Stomach (tissue), 9 donors: ENCODE data around the gene WWOX. TPM values are rescaled to one million over a fixed set of nuclear protein-coding genes. Genes with fewer than 3 reads are reported as not detected.

Source experiments
- DNase-seq, 2 donors: peaks; one replicate each; pipeline versions ENCODE4 v3.0.0 to v3.0.0-alpha.2; 2013 to 2019
- H3K27ac ChIP-seq, 5 donors: fragments of 200-600 bp in 4 of 5; sonication (generic) in 4 of 5; one replicate each; pipeline ENCODE4 v1.5.1; 2013 to 2019; ENCODE audit warnings: mild to moderate bottlenecking in 1 of 5, moderate library complexity in 1 of 5
- H3K27me3 ChIP-seq, 3 donors: fragments of 200-600 bp; sonication (generic); one replicate each; pipeline ENCODE4 v1.5.1; 2017 to 2019; ENCODE audit warnings: mixed run types in 1 of 3
- H3K36me3 ChIP-seq, 4 donors: fragments of 200-600 bp; sonication (generic); 1 replicate in 3 of 4; 2 replicates in 1 of 4; pipeline ENCODE4 v1.5.1; 2016 to 2019
- H3K4me1 ChIP-seq, 4 donors: fragments of 200-600 bp; sonication (generic); one replicate each; pipeline ENCODE4 v1.5.1; 2016 to 2019
- H3K4me3 ChIP-seq, 4 donors: fragments of 200-600 bp; sonication (generic) in 3 of 4; one replicate each; pipeline ENCODE4 v1.5.1; 2016 to 2019; ENCODE audit warnings: mild to moderate bottlenecking in 1 of 4
- H3K9me3 ChIP-seq, 4 donors: fragments of 200-600 bp; sonication (generic); one replicate each; pipeline ENCODE4 v1.5.1; 2016 to 2019
- EP300 ChIP-seq: sonication (generic); formaldehyde crosslinking; IDR thresholded peaks from one replicate; pipeline ENCODE4 v1.6.1; 2017; ENCODE audit warnings: antibody characterized with exemption
- POLR2A ChIP-seq, 4 donors: fragments of 450-650 bp; IDR thresholded peaks; one replicate each; pipeline ENCODE4 v1.6.1; 2016; ENCODE audit warnings: antibody characterized with exemption in 4 of 4, control low read depth in 2 of 4, mild to moderate bottlenecking in 1 of 4, moderate library complexity in 1 of 4
- POLR2AphosphoS5 ChIP-seq, 3 donors: sonication (generic); formaldehyde crosslinking; IDR thresholded peaks; one replicate each; pipeline ENCODE4 v1.6.1; 2016; ENCODE audit warnings: antibody characterized with exemption in 3 of 3
- WGBS, 5 donors: extraction: QIAGEN DNeasy Blood & Tissue Kit in 3 of 5; methylation state at CpG; one replicate each; pipeline versions ENCODE4 v1.1.5 to v1.1.7; 2013 to 2018; 5-methylcytosine and 5-hydroxymethylcytosine counted together
- intact Hi-C: fragments of 100-400 bp; cut with DNase I; formaldehyde crosslinking; loops from one replicate; pipeline ENCODE4 v1.15.1; 2023; ENCODE audit warnings: low total_unique reads
- polyA plus RNA-seq, 3 donors: library from polyadenylated mRNA; stranded (reverse); fragments of 200-250 nt; gene quantifications; one replicate each; pipeline ENCODE4 v1.2.3, GENCODE V29; 2013
- total RNA-seq, 5 donors: library from RNA; depleted of rRNA; stranded (reverse); fragments of >200 nt; gene quantifications; one replicate each; pipeline versions ENCODE4 v1.1.0 to v1.2.3, GENCODE V29; 2014 to 2016
- TF ChIP-seq, protein P1 (sequence below), 7 experiments: fragments of 450-650 bp in 4 of 7; fragments of 200-600 bp in 3 of 7; sonication (generic) in 3 of 7; IDR thresholded peaks; one replicate each; pipeline ENCODE4 v1.5.1; 2016 to 2019; ENCODE audit warnings: antibody characterized with exemption in 7 of 7, control low read depth in 2 of 7, mild to moderate bottlenecking in 1 of 7
- donor health status: healthy with polysubstance abuse.
- donor health status: Bipolar disorder and iron deficiency.
- donor health status: healthy.

WWOX gene
- total and polyA plus RNA-seq, 8 donors = 7.7 to 129 (median 48.7) TPM

DNA sequence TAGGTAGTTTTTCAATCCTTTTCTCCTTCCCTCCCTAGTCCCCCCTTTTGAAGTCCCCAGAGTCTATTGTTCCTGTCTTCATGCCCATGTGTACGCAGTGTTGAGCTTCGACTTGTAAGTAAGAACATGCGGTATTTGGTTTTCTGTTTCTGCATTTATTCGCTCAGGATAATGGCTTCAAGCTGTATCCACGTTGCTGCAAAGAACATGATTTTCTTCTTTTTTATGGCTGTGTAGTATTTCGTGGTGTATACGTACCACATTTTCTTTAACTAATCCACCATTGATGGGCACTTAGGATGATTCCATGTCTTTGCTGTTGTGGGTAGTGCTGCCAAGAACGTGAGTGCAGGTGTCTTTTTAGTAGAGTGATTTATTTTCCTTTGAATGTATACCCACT lies 651.2 kb downstream of the WWOX start:
- DNase-seq = no peak
- Histone ChIP-seq H3K27ac (no peak overlapping the region), H3K27me3 (no peaks in the 10 kb centered on the region), H3K36me3 (no peaks in the 10 kb centered on the region), H3K4me3 (no peak overlapping the region), H3K9me3 (no peaks in the 10 kb centered on the region), H3K4me1 (peaks cover 0 to 1% (median 0%) of the 10 kb centered on the region in 4 donors)
- TF ChIP-seq, protein P1, sequence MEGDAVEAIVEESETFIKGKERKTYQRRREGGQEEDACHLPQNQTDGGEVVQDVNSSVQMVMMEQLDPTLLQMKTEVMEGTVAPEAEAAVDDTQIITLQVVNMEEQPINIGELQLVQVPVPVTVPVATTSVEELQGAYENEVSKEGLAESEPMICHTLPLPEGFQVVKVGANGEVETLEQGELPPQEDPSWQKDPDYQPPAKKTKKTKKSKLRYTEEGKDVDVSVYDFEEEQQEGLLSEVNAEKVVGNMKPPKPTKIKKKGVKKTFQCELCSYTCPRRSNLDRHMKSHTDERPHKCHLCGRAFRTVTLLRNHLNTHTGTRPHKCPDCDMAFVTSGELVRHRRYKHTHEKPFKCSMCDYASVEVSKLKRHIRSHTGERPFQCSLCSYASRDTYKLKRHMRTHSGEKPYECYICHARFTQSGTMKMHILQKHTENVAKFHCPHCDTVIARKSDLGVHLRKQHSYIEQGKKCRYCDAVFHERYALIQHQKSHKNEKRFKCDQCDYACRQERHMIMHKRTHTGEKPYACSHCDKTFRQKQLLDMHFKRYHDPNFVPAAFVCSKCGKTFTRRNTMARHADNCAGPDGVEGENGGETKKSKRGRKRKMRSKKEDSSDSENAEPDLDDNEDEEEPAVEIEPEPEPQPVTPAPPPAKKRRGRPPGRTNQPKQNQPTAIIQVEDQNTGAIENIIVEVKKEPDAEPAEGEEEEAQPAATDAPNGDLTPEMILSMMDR (IDR thresholded peaks at IDR 0.05) = no peak
- TF ChIP-seq POLR2AphosphoS5 (IDR thresholded peaks at IDR 0.05) (no peak), POLR2A (IDR thresholded peaks at IDR 0.05) (no peak), EP300 (no peak)
- intact Hi-C loops = no loop called here
- whole genome bisulfite sequencing, 5 donors = 92 to 95% (median 94%) methylated on average over 8 of the region's 8 CpGs

DNA sequence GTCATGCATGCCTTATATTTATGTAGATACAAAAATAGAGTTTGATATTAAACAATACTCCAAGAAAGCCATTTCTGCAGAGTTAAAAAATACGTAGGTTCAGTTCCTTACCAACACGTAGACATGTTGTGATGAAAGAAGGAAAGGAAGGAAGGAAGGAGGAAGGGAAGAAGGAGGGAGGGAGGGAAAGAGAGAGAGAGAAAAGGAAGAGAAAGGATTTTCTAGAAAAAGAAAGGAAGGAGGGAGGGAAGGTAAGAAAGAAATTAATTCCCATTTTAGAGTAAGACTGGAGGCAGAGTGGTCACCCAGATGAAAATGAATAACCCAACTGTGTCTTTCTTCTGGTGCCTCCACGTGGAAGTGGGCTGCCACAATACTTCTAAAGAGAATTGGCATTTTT lies 652.1 kb downstream of the WWOX start:
- Histone ChIP-seq H3K27ac (no peak overlapping the region), H3K4me3 (no peak overlapping the region), H3K4me1 (peaks cover 0 to 9% (median 0%) of the 10 kb centered on the region in 4 donors), H3K27me3 (no peaks in the 10 kb centered on the region), H3K9me3 (no peaks in the 10 kb centered on the region), H3K36me3 (no peaks in the 10 kb centered on the region)
- 88 to 99% (median 94%) methylated on average over 3 of the region's 3 CpGs for WGBS, 5 donors
- no peak for TF ChIP-seq POLR2AphosphoS5 (IDR thresholded peaks at IDR 0.05)
- no peak for TF ChIP-seq EP300
- TF ChIP-seq, protein P1 (IDR thresholded peaks at IDR 0.05) = no peak
- TF ChIP-seq POLR2A (IDR thresholded peaks at IDR 0.05) = no peak
- intact Hi-C loops = no loop called here
- DNase-seq = no peak

DNA sequence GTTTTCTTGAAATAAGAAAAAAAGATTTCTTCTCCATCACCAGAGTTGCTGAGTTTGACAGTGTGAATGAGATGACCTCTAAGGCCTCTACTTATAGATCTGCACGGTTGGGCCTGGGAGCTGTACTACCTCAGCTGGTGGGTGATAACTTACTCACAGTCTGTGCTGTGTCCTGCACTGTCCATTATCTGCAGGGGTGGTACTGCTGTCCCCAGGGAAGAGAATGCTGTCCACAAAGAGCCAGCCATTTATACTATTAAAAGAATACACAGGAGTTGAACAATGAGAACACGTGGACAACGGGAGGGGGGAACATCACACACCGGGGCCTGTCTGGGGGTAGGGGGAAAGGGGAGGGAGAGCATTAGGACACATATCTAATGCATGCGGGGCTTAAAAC lies 655.3 kb downstream of the WWOX start:
- no peak overlapping the region for H3K27ac ChIP-seq
- no peak for TF ChIP-seq POLR2AphosphoS5 (IDR thresholded peaks at IDR 0.05)
- TF ChIP-seq, protein P1 (IDR thresholded peaks at IDR 0.05) = no peak
- no peak for TF ChIP-seq EP300
- TF ChIP-seq POLR2A (IDR thresholded peaks at IDR 0.05) = no peak
- H3K4me3 ChIP-seq = no peak overlapping the region
- no peaks in the 10 kb centered on the region for H3K36me3 ChIP-seq
- WGBS, 5 donors = 80 to 89% (median 83%) methylated on average over 5 of the region's 5 CpGs
- H3K4me1 ChIP-seq = peaks cover 0 to 9% (median 0%) of the 10 kb centered on the region in 4 donors
- DNase-seq = no peak
- intact Hi-C loops = no loop called here
- no peaks in the 10 kb centered on the region for H3K9me3 ChIP-seq
- H3K27me3 ChIP-seq = no peaks in the 10 kb centered on the region

DNA sequence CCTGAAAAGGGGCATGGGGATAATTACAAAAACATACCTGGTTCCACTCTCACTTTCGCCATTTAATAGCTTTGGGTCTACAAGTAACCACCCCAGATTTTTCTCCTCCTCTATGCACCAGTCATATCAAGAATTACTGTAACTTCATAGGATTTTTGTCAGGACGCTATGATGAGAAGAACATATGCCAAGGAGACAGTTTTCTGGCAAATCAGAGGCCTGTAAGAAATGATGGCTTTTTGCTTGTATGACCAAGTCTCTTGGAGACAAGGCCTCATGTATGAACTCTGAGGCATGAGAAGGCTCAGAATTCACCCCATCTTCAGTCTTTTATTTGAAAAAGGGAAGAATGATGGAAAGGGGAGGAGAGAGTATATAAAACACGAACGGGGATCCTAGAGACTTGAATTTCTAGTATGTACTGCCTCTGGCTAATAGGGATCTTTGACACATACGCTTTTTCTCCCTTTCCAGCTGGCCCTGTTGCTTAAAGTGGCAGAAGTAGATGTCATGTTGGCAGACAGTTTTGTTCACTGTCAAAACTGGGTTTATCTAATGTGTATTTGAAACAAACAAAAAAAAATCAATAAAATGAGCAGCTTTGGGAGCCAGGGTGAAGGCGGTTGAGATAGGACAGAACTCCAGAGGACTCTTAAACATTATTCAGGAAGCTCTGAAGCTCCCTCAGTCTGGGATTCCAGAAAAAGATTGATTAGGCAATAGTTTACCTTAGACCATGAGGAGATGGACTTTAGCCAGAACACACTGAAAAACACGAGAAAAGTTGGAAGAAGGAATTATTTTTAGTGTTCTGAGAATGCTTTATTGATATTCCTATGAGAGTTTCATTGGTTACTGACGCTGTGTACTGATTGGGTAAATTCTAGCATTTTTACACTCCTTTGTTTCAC lies 656.6 kb downstream of the WWOX start:
- no peak overlapping the region for H3K27ac ChIP-seq
- no peaks in the 10 kb centered on the region for H3K27me3 ChIP-seq
- TF ChIP-seq POLR2A (IDR thresholded peaks at IDR 0.05) = no peak
- TF ChIP-seq, protein P1 (IDR thresholded peaks at IDR 0.05) = no peak
- TF ChIP-seq EP300 = no peak
- TF ChIP-seq POLR2AphosphoS5 (IDR thresholded peaks at IDR 0.05) = no peak
- H3K4me1 ChIP-seq = peaks cover 0 to 9% (median 0%) of the 10 kb centered on the region in 4 donors
- no peak for DNase-seq
- 74 to 83% (median 79%) methylated on average over 8 of the region's 8 CpGs for WGBS, 5 donors
- intact Hi-C loops = no loop called here
- H3K36me3 ChIP-seq = no peaks in the 10 kb centered on the region
- no peaks in the 10 kb centered on the region for H3K9me3 ChIP-seq
- H3K4me3 ChIP-seq = no peak overlapping the region
